ENCODE results near the gene THOP1. TPM values are rescaled to one million over a fixed set of nuclear protein-coding genes. Genes with fewer than 3 reads are reported as not detected.

The THOP1 gene
- 10 to 100 TPM; 10.4 to 23.2 (median 21.5) TPM for total RNA-seq

DNA sequence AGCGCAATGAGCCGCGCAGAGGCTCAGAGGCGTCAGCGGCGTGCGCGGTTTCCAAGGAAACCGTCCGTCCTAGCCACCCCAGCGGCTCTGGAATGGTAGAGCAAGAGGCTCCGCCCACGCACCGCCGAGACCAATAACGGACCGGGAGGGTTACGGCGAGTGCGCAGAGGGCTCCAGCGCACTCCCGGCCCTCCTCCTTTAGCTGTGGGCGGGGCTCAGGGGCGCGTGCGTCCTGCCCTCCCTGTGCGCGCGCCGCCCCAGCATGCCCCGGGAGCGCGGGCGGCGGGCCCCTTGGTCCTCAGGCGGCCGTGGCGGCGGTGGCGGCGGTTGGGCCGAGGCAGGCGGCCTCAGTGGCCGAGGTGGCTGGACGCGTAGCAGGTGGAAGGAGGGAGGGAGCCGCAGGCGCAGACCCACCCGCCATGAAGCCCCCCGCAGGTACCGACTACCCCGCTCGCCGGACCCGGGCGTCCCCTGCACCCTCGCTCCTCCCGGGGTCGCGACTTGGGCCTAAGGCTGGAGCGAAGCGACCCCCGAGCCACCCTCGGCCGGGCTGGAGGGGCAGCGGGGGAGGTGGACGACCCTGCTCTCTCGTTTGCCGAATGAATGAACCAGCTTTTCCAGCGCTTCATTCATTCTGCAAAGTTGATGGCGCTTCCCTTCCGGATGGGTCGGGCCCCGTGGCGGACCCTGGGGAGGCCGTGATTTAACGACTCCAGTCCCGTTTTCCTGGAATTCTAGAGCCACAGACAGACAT lies at the start of gene THOP1:
THOP1 (plus strand) TSS at position 260 of the 754 bp plus-strand sequence; CDS start at position 420, 160 bp downstream.
- TF ChIP-seq, protein P1, sequence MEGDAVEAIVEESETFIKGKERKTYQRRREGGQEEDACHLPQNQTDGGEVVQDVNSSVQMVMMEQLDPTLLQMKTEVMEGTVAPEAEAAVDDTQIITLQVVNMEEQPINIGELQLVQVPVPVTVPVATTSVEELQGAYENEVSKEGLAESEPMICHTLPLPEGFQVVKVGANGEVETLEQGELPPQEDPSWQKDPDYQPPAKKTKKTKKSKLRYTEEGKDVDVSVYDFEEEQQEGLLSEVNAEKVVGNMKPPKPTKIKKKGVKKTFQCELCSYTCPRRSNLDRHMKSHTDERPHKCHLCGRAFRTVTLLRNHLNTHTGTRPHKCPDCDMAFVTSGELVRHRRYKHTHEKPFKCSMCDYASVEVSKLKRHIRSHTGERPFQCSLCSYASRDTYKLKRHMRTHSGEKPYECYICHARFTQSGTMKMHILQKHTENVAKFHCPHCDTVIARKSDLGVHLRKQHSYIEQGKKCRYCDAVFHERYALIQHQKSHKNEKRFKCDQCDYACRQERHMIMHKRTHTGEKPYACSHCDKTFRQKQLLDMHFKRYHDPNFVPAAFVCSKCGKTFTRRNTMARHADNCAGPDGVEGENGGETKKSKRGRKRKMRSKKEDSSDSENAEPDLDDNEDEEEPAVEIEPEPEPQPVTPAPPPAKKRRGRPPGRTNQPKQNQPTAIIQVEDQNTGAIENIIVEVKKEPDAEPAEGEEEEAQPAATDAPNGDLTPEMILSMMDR (IDR thresholded peaks at IDR 0.05; ENCODE audit: low read depth), result no peak

DNA sequence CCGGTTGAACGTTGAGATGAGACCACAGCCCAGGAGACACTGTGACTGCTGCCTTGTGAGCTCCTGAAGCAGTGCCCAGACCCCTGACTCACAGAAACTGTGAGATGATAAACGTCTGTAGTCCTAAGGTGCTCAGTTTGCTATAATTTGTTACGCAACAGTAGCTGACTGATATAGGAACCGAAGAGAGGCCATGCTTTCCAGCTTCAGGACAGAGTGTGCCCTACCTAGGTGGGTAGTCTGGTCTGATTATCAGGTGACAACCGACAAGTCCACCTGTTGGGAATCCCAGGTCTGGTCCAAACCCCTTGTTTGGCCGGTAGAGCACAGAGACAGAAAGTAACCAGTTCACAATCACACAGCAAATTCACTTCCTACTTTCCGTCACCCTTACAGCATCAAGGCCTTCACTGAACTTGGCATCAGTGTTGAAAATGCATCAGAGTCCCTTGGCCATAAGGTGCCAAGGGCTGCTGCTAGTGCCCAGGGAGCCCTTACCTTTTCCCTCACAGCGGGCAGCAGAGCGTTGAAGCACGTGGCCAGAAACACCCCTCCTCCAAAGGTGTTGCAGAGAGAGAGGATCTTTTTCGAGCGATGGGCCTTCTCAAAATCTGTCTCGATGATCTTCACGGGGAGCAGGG lies 48.6 kb upstream of the THOP1 start:
- TF ChIP-seq, protein P1 (IDR thresholded peaks at IDR 0.05; ENCODE audit: low read depth), result no peak

DNA sequence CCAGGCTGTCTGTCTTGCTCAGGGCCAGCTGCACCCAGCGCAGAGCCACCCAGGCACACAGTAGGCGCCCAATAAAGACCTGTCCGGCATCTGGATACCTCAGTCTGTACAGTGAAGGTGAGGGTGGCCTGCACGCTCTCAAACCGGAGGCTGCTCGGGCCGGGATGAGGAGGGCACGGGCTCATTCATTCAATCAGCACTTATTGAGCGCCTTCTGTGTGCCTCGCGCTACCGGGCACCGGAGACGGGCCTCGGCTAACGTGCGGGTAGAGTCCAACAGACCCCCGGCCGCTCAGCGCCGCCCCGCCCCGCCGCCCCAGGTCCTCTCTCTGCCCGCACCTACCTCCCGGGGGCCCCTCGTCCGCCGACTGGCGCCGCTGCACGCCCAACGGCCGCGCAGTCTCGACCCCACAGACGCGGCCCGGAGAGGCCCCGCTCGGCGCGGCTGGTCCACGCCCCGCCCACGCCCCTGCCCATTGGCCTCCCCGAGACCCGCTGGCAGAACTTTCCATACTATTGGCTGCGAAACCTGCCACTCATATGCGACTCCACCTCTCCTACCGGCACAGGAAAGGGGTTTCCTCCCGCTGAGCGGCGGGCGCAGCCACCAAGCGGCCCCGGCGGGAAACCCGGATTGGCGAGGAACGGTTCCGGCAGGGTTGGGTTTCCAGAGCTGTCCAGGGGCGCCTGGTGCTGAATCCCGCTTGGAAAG lies 45.5 kb upstream of the THOP1 start, which contains the start of gene SLC39A3:
SLC39A3 (minus strand) TSS at position 416 of the 712 bp plus-strand sequence. CDS start 2,760 bp downstream, outside the sequence.
- TF ChIP-seq, protein P1 (IDR thresholded peaks at IDR 0.05; ENCODE audit: low read depth), result no peak

DNA sequence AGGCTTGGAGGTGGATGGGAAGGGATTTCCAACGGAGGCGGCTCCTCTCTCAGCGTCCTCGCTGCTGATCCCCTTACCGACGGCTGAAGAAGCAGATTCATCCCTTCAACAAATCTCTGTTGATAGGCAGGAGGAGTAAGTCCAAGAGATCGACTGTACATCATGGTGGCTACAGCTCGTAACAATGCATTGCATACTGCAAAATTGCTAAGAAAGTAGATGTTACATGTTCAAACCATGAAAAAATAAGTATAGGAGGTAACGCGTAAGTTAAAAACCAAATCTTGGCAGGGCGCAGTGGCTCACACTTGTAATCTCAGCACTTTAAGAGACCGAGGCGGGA lies 45.0 kb upstream of the THOP1 start:
- TF ChIP-seq, protein P1 (IDR thresholded peaks at IDR 0.05; ENCODE audit: low read depth), result no peak

DNA sequence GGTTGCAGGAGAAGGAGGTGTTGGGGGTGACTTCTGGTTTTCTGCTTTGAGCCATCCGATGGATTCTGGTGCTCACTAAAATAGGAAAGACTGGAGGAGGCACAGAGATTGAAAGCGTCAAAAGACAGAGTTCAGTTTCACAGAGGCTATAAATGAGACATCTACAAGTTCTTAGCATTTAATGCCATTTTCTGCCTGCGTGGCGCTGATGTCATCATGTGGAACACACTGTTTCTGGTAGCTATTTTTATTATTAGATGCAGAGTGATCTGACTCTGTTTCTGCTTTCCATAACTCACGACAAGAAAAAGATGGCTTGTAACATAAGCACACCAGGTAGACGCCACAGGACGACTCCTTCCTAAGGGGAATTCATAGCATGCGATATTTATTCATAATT lies 42.2 kb upstream of the THOP1 start:
- TF ChIP-seq, protein P1 (IDR thresholded peaks at IDR 0.05; ENCODE audit: low read depth), result no peak

DNA sequence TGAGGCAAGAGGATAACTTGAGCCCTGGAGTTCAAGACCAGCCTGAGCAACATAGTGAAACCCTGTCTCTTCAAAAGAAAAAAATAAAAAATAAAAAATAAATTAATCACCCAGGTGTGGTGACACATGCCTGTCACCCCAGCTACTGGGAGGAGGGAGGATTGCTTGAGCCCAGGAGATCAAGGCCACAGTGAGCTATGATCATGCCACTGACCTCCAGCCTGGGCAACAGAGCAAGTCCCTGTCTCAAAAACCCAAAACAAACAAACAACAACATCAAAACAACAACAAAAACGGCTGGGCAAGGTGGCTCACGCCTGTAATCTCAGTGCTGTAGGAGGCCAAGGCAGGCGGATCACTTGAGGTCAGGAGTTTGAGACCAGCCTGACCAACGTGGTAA lies 41.2 kb upstream of the THOP1 start:
- TF ChIP-seq, protein P1 (IDR thresholded peaks at IDR 0.05; ENCODE audit: low read depth), result no peak

DNA sequence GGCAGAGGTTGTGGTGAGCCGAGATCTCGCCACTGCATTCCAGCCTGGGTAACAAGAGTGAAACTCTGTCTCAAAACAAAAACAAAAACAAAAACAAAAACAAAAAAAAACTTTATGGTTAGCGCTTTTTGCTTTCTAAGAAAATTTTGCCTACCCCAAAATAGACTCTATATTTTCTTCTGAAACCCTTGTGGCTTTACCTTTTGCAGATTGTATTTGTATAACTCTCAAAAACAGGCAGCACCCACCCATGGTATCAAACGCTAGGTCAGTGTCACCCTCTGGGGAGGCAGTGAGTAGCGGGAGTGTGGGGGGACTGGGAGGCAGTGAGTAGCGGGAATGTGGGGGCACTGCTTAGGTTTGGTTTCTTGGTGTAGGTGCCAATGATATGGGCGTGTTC lies 38.0 kb upstream of the THOP1 start:
- TF ChIP-seq, protein P1 (IDR thresholded peaks at IDR 0.05; ENCODE audit: low read depth), result no peak

Data from subcutaneous adipose tissue (tissue), 4 donors.